ENCODE data around the gene MEPCE.

GRCh38 chr7:100401811-100402210 lies 27.8 kb upstream of the MEPCE start:
- TF ChIP-seq CTCF (conservative IDR thresholded peaks at IDR 0.05) (no peak), ZFX (IDR thresholded peaks at IDR 0.05) (no peak)
